HepG2 (cell line): ENCODE results near the gene MIB2. TPM values are rescaled to one million over a fixed set of nuclear protein-coding genes. Genes with fewer than 3 reads are reported as not detected.

Experiments used
- KLF12 ChIP-seq: sonication (generic); formaldehyde crosslinking; IDR thresholded peaks from 2 replicates; pipeline ENCODE4 v1.4.0; 2020; ENCODE audit warnings: missing genetic modification reagents, borderline replicate concordance
- PHB2 ChIP-seq: fragments of 450-650 bp; IDR thresholded peaks from 2 replicates; pipeline ENCODE4 v1.6.1; 2018; ENCODE audit not compliant: partially characterized antibody
- PRMT3 ChIP-seq: sonication (generic); formaldehyde crosslinking; IDR thresholded peaks from 2 replicates; pipeline ENCODE4 v1.8.1; 2022; ENCODE audit warnings: low read depth, mild to moderate bottlenecking, moderate library complexity, missing genetic modification reagents, borderline replicate concordance
- SIN3A ChIP-seq: IDR thresholded peaks from 2 replicates; pipeline ENCODE4 v1.6.1; 2011; ENCODE audit warnings: low read depth, mild to moderate bottlenecking, control low read depth, low read length, borderline replicate concordance
- THAP11 ChIP-seq: IDR thresholded peaks from 2 replicates; pipeline ENCODE4 v1.6.1; 2016; ENCODE audit warnings: missing biosample characterization, missing genetic modification reagents
- TOPORS ChIP-seq: sonication (generic); formaldehyde crosslinking; IDR thresholded peaks from 2 replicates; pipeline ENCODE4 v1.8.0; 2023; ENCODE audit warnings: mild to moderate bottlenecking, missing genetic modification reagents
- ZNF24 ChIP-seq: fragments of 450-650 bp; IDR thresholded peaks from 2 replicates; pipeline ENCODE4 v1.6.1; 2017; ENCODE audit warnings: antibody characterized with exemption, mild to moderate bottlenecking
- ZNF329 ChIP-seq: sonication (generic); formaldehyde crosslinking; IDR thresholded peaks from 2 replicates; pipeline ENCODE4 v1.9.0; 2021; ENCODE audit warnings: low read depth, mild to moderate bottlenecking, missing genetic modification reagents
- polyA plus RNA-seq, 8 experiments: library from polyadenylated mRNA; depleted of rRNA in 3 of 8; stranded (reverse) in 7 of 8; unstranded in 1 of 8; fragments of >200 nt; fragmentation: Illumina TruSeq in 4 of 8; extraction: Trizol in 4 of 8; gene quantifications; 2 replicates each; pipeline versions ENCODE4 v1.2.1 to v1.2.3, GENCODE V29; 2011 to 2016; ENCODE audit warnings: low read depth in 4 of 8, missing spikeins in 1 of 8, mixed read lengths in 1 of 8; ENCODE audit not compliant: insufficient read depth in 1 of 8
- total RNA-seq, 5 experiments: library from RNA; depleted of rRNA; stranded (reverse); fragments of >200 nt; fragmentation: Illumina TruSeq; extraction: Trizol; gene quantifications; 2 replicates each; pipeline ENCODE4 v1.2.3, GENCODE V29; 2016; ENCODE audit warnings: low read depth in 1 of 5
- TF ChIP-seq, protein P1 (sequence below): sonication (generic); formaldehyde crosslinking; IDR thresholded peaks from 2 replicates; pipeline ENCODE4 v1.5.0; 2020; ENCODE audit warnings: missing genetic modification reagents
- TF ChIP-seq, protein P2 (sequence below): sonication (generic); formaldehyde crosslinking; IDR thresholded peaks from 2 replicates; pipeline ENCODE4 v1.4.0; 2020; ENCODE audit warnings: low read depth, missing genetic modification reagents
- TF ChIP-seq, protein P3 (sequence below): IDR thresholded peaks from 2 replicates; pipeline ENCODE4 v1.4.0; 2020; ENCODE audit warnings: mild to moderate bottlenecking, missing genetic modification reagents

Gene MIB2
- total and polyA plus RNA-seq, 2 of the 13 experiments (the other 11 are each of a cell fraction or from before 2014, with no cell fraction given), result 19.9 to 30.4 TPM

DNA sequence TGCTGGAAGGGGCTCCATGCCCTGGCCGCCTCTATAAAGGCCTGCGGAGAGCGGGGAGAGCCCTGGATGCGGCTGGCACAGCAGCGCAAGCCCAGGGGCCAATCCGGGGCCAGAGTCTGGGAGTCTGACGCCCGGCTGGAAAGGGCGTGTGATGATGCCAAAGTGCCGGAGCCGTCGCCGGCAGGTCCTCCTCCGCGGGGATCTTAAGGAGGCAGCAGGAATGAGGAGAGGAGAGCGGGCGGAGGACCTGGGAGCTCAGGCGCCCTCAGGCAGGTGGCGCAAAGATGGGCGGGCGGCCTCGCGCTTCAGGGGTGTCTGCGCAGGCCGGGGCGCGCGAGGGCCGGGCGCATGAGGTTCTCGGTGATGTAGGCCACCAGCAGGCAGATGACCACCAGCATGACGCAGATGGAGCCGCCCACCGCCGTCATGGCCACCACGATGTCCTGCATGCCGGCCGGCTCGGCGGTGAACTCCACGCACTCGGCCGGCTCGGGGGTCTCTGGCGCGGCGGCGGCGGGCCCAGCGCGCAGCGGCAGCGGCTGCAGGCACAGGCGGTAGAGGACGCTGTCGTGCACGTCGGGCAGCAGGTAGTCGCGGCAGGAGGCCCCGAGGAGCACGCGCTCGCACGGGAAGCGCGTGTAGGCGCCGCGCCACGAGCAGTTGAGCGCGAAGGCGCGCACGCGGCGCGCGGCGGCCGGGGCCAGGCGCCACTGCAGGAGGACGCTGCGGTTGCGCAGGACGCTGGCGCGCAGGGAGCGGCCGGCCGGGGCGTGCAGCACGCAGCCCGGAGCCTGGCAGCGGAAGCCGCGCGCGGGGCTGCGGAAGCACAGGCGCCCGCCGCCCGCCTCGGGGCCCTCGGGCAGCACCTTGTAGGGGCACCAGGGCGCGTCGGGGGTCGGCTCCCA lies 16.0 kb upstream of the MIB2 start (continued):
- TF ChIP-seq THAP11 (no peak), TOPORS (CRISPR knock-in tag) (no peak), PHB2 (no peak), ZNF24 (no peak), SIN3A (no peak), KLF12 (CRISPR knock-in tag) (no peak), ZNF329 (no peak), PRMT3 (CRISPR knock-in tag) (no peak)
- TF ChIP-seq, protein P1, sequence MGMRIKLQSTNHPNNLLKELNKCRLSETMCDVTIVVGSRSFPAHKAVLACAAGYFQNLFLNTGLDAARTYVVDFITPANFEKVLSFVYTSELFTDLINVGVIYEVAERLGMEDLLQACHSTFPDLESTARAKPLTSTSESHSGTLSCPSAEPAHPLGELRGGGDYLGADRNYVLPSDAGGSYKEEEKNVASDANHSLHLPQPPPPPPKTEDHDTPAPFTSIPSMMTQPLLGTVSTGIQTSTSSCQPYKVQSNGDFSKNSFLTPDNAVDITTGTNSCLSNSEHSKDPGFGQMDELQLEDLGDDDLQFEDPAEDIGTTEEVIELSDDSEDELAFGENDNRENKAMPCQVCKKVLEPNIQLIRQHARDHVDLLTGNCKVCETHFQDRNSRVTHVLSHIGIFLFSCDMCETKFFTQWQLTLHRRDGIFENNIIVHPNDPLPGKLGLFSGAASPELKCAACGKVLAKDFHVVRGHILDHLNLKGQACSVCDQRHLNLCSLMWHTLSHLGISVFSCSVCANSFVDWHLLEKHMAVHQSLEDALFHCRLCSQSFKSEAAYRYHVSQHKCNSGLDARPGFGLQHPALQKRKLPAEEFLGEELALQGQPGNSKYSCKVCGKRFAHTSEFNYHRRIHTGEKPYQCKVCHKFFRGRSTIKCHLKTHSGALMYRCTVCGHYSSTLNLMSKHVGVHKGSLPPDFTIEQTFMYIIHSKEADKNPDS (CRISPR knock-in tag), result no peak
- TF ChIP-seq, protein P2, sequence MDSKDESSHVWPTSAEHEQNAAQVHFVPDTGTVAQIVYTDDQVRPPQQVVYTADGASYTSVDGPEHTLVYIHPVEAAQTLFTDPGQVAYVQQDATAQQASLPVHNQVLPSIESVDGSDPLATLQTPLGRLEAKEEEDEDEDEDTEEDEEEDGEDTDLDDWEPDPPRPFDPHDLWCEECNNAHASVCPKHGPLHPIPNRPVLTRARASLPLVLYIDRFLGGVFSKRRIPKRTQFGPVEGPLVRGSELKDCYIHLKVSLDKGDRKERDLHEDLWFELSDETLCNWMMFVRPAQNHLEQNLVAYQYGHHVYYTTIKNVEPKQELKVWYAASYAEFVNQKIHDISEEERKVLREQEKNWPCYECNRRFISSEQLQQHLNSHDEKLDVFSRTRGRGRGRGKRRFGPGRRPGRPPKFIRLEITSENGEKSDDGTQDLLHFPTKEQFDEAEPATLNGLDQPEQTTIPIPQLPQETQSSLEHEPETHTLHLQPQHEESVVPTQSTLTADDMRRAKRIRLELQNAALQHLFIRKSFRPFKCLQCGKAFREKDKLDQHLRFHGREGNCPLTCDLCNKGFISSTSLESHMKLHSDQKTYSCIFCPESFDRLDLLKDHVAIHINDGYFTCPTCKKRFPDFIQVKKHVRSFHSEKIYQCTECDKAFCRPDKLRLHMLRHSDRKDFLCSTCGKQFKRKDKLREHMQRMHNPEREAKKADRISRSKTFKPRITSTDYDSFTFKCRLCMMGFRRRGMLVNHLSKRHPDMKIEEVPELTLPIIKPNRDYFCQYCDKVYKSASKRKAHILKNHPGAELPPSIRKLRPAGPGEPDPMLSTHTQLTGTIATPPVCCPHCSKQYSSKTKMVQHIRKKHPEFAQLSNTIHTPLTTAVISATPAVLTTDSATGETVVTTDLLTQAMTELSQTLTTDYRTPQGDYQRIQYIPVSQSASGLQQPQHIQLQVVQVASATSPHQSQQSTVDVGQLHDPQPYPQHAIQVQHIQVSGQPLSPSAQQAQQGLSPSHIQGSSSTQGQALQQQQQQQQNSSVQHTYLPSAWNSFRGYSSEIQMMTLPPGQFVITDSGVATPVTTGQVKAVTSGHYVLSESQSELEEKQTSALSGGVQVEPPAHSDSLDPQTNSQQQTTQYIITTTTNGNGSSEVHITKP (CRISPR knock-in tag), result no peak
- TF ChIP-seq, protein P3, sequence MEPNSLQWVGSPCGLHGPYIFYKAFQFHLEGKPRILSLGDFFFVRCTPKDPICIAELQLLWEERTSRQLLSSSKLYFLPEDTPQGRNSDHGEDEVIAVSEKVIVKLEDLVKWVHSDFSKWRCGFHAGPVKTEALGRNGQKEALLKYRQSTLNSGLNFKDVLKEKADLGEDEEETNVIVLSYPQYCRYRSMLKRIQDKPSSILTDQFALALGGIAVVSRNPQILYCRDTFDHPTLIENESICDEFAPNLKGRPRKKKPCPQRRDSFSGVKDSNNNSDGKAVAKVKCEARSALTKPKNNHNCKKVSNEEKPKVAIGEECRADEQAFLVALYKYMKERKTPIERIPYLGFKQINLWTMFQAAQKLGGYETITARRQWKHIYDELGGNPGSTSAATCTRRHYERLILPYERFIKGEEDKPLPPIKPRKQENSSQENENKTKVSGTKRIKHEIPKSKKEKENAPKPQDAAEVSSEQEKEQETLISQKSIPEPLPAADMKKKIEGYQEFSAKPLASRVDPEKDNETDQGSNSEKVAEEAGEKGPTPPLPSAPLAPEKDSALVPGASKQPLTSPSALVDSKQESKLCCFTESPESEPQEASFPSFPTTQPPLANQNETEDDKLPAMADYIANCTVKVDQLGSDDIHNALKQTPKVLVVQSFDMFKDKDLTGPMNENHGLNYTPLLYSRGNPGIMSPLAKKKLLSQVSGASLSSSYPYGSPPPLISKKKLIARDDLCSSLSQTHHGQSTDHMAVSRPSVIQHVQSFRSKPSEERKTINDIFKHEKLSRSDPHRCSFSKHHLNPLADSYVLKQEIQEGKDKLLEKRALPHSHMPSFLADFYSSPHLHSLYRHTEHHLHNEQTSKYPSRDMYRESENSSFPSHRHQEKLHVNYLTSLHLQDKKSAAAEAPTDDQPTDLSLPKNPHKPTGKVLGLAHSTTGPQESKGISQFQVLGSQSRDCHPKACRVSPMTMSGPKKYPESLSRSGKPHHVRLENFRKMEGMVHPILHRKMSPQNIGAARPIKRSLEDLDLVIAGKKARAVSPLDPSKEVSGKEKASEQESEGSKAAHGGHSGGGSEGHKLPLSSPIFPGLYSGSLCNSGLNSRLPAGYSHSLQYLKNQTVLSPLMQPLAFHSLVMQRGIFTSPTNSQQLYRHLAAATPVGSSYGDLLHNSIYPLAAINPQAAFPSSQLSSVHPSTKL, result no peak
